Loucy (cell line): ENCODE data around the gene GATA5.

Experiments
- H2AFZ ChIP-seq: fragments of 200-600 bp; sonication (generic); 2 replicates; pipeline ENCODE4 v1.6.0; 2016; ENCODE audit warnings: antibody characterized with exemption, mild to moderate bottlenecking, low read length, moderate library complexity
- H3F3A ChIP-seq: fragments of 200-600 bp; 2 replicates; pipeline ENCODE4 v1.6.0; 2016; ENCODE audit warnings: antibody characterized with exemption, low read depth, mild to moderate bottlenecking
- H3K27me3 ChIP-seq: fragments of 200-600 bp; sonication (generic); 2 replicates; pipeline ENCODE4 v1.6.1; 2014; ENCODE audit warnings: low read length, mild to moderate bottlenecking; ENCODE audit not compliant: insufficient read depth, poor library complexity, severe bottlenecking
- H3K36me3 ChIP-seq: fragments of 200-600 bp; sonication (generic); 2 replicates; pipeline ENCODE4 v1.6.1; 2016; ENCODE audit warnings: low read length; ENCODE audit not compliant: insufficient read depth
- H3K4me1 ChIP-seq: fragments of 200-600 bp; sonication (generic); 2 replicates; pipeline ENCODE4 v1.5.1; 2014; ENCODE audit warnings: low read length, mild to moderate bottlenecking; ENCODE audit not compliant: insufficient read depth, poor library complexity, severe bottlenecking
- H3K4me2 ChIP-seq: fragments of 200-600 bp; sonication (generic); 2 replicates; pipeline ENCODE4 v1.6.0; 2014; ENCODE audit warnings: antibody characterized with exemption, low read length, low read depth, mild to moderate bottlenecking; ENCODE audit not compliant: poor library complexity, severe bottlenecking
- H3K4me3 ChIP-seq: fragments of 200-600 bp; sonication (generic); 2 replicates; pipeline ENCODE4 v1.5.1; 2014; ENCODE audit warnings: low read length, mild to moderate bottlenecking, mixed read lengths; ENCODE audit not compliant: poor library complexity, severe bottlenecking
- H3K79me2 ChIP-seq: fragments of 200-600 bp; sonication (generic); 2 replicates; pipeline ENCODE4 v1.6.1; 2014; ENCODE audit warnings: low read length; ENCODE audit not compliant: insufficient read depth
- H3K9ac ChIP-seq: fragments of 200-600 bp; sonication (generic); 2 replicates; pipeline ENCODE4 v1.6.0; 2014; ENCODE audit warnings: mild to moderate bottlenecking, low read depth, low read length, moderate library complexity; ENCODE audit not compliant: poor library complexity, severe bottlenecking
- H3K9me2 ChIP-seq: fragments of 200-600 bp; sonication (generic); replicated peaks from 2 replicates; pipeline ENCODE4 v1.6.1; 2016; ENCODE audit warnings: low read depth, low read length, mixed read lengths
- H3K9me3 ChIP-seq: fragments of 200-600 bp; sonication (generic); 2 replicates; pipeline ENCODE4 v1.6.1; 2014; ENCODE audit warnings: mild to moderate bottlenecking, antibody characterized with exemption, low read length, low read depth; ENCODE audit not compliant: insufficient read depth
- H4K20me1 ChIP-seq: fragments of 200-600 bp; sonication (generic); 2 replicates; pipeline ENCODE4 v1.6.0; 2014; ENCODE audit warnings: antibody characterized with exemption, low read length, mild to moderate bottlenecking; ENCODE audit not compliant: insufficient read depth, poor library complexity, severe bottlenecking
- EZH2phosphoT487 ChIP-seq: fragments of 200-600 bp; IDR thresholded peaks from 2 replicates; pipeline ENCODE4 v1.6.1; 2018; ENCODE audit warnings: antibody characterized with exemption, mild to moderate bottlenecking, moderate library complexity, borderline replicate concordance
- TF ChIP-seq, protein P1 (sequence below): fragments of 200-600 bp; sonication (generic); conservative IDR thresholded peaks from 2 replicates; pipeline ENCODE4 v1.5.1; 2014; ENCODE audit warnings: mild to moderate bottlenecking, antibody characterized with exemption, low read length

Gene GATA5

GRCh38 chr20:62451970-62452369, 23.8 kb downstream of the GATA5 start:
- Histone ChIP-seq H3K36me3 (no peaks in the 10 kb centered on the region), H3F3A (no peaks in the 10 kb centered on the region), H4K20me1 (no peaks in the 10 kb centered on the region), H3K9me2 (no peaks in the 10 kb centered on the region), H3K4me3 (no peak overlapping the region), H2AFZ (no peak overlapping the region), H3K4me1 (no peaks in the 10 kb centered on the region), H3K9me3 (no peaks in the 10 kb centered on the region), H3K27me3 (no peaks in the 10 kb centered on the region), H3K79me2 (no peaks in the 10 kb centered on the region), H3K4me2 (no peak overlapping the region), H3K9ac (no peak overlapping the region)
- no peak for TF ChIP-seq EZH2phosphoT487

DNA sequence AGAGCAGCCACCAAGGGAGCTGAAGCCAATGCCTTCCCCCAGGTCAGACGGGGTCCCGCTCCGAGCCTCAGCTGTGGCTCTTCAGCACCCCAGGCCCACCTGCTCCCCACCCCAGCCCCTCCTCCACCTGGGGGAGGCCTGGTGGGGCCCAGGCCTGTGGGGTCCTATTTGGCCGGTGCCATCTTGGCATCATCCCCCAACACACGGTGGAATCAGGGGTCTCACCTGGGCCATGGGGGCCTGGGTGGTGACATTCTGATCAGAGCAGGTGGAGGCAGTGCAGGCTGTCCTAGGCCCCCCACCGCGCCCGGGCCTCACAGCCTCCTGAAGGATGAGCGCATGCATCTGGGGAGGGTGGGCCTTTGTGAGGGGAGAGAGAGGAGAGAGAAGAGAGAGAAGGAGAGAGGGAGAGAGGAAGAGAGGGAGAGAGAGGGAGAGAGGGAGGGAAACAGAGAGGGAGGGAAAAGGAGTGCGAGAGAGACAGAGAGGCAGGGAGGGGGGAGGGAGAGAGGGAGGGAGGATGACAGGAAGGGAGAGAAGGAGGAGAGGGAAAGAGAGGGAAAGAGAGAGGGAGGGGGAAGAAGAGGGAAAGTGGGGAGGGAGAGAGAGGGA, 24.5 kb downstream of the GATA5 start:
- no peaks in the 10 kb centered on the region for H4K20me1 ChIP-seq
- no peaks in the 10 kb centered on the region for H3K4me1 ChIP-seq
- H3K9me2 ChIP-seq: no peaks in the 10 kb centered on the region
- no peaks in the 10 kb centered on the region for H3K9me3 ChIP-seq
- no peaks in the 10 kb centered on the region for H3K79me2 ChIP-seq
- TF ChIP-seq, protein P1, sequence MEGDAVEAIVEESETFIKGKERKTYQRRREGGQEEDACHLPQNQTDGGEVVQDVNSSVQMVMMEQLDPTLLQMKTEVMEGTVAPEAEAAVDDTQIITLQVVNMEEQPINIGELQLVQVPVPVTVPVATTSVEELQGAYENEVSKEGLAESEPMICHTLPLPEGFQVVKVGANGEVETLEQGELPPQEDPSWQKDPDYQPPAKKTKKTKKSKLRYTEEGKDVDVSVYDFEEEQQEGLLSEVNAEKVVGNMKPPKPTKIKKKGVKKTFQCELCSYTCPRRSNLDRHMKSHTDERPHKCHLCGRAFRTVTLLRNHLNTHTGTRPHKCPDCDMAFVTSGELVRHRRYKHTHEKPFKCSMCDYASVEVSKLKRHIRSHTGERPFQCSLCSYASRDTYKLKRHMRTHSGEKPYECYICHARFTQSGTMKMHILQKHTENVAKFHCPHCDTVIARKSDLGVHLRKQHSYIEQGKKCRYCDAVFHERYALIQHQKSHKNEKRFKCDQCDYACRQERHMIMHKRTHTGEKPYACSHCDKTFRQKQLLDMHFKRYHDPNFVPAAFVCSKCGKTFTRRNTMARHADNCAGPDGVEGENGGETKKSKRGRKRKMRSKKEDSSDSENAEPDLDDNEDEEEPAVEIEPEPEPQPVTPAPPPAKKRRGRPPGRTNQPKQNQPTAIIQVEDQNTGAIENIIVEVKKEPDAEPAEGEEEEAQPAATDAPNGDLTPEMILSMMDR: no peak
- no peak for TF ChIP-seq EZH2phosphoT487
- no peaks in the 10 kb centered on the region for H3F3A ChIP-seq
- no peak overlapping the region for H3K4me2 ChIP-seq
- H3K36me3 ChIP-seq: no peaks in the 10 kb centered on the region
- H3K27me3 ChIP-seq: no peaks in the 10 kb centered on the region
- H3K4me3 ChIP-seq: no peak overlapping the region
- H2AFZ ChIP-seq: no peak overlapping the region
- no peak overlapping the region for H3K9ac ChIP-seq

- H3K4me2 ChIP-seq: no peak overlapping the region
- no peaks in the 10 kb centered on the region for H3K27me3 ChIP-seq
- no peaks in the 10 kb centered on the region for H3K9me2 ChIP-seq
These were observed 25.7 kb downstream of the GATA5 start for GRCh38 chr20:62449951-62450691.

More at GRCh38 chr20:62449951-62450691, 25.7 kb downstream of the GATA5 start:
- Histone ChIP-seq H2AFZ (no peak overlapping the region), H3K4me1 (no peaks in the 10 kb centered on the region), H3K9me3 (no peaks in the 10 kb centered on the region), H3K36me3 (no peaks in the 10 kb centered on the region), H3F3A (no peaks in the 10 kb centered on the region), H4K20me1 (no peaks in the 10 kb centered on the region), H3K79me2 (no peaks in the 10 kb centered on the region), H3K4me3 (no peak overlapping the region), H3K9ac (no peak overlapping the region)
- TF ChIP-seq EZH2phosphoT487: no peak
- TF ChIP-seq, protein P1: no peak
